Vagina (tissue), 2 donors: ENCODE data around the gene SELENOV.

Experiments
- POLR2AphosphoS5 ChIP-seq, 2 donors: sonication (generic); formaldehyde crosslinking; IDR thresholded peaks; one replicate each; pipeline ENCODE4 v1.9.0; 2017; ENCODE audit warnings: antibody characterized with exemption in 2 of 2, mild to moderate bottlenecking in 2 of 2, low read depth in 1 of 2; ENCODE audit not compliant: insufficient read depth in 1 of 2
- TF ChIP-seq, protein P1 (sequence below), 3 experiments: fragments of 450-650 bp in 2 of 3; fragments of 200-600 bp in 1 of 3; sonication (generic) in 1 of 3; IDR thresholded peaks; one replicate each; pipeline ENCODE4 v1.5.1; 2017 to 2019; ENCODE audit warnings: antibody characterized with exemption in 3 of 3, mild to moderate bottlenecking in 2 of 3, moderate library complexity in 2 of 3

GRCh38 chr19:39554701-39555311 is 39.9 kb downstream of the SELENOV start:
- TF ChIP-seq POLR2AphosphoS5 (IDR thresholded peaks at IDR 0.05; ENCODE audit: insufficient read depth in 1 of 2, low read depth in 1 of 2), result no peak
- TF ChIP-seq, protein P1, sequence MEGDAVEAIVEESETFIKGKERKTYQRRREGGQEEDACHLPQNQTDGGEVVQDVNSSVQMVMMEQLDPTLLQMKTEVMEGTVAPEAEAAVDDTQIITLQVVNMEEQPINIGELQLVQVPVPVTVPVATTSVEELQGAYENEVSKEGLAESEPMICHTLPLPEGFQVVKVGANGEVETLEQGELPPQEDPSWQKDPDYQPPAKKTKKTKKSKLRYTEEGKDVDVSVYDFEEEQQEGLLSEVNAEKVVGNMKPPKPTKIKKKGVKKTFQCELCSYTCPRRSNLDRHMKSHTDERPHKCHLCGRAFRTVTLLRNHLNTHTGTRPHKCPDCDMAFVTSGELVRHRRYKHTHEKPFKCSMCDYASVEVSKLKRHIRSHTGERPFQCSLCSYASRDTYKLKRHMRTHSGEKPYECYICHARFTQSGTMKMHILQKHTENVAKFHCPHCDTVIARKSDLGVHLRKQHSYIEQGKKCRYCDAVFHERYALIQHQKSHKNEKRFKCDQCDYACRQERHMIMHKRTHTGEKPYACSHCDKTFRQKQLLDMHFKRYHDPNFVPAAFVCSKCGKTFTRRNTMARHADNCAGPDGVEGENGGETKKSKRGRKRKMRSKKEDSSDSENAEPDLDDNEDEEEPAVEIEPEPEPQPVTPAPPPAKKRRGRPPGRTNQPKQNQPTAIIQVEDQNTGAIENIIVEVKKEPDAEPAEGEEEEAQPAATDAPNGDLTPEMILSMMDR (IDR thresholded peaks at IDR 0.05), result no peak
